Measurements from ENCODE around the gene MEGF6. TPM values are rescaled to one million over a fixed set of nuclear protein-coding genes. Genes with fewer than 3 reads are reported as not detected.

MEGF6 gene
- total and polyA plus RNA-seq, 9 of the 15 experiments (the other 6 are each of a cell fraction or from before 2014, with no cell fraction given) = 0.03 to 1.7 (median 0.24) TPM; not detected in 3

GRCh38 chr1:3625151-3625907 lies 14.0 kb upstream of the MEGF6 start (continued):
- TF ChIP-seq FIP1L1 (IDR thresholded peaks at IDR 0.05; ENCODE audit: low read depth, low read length, poor library complexity, severe bottlenecking) (peak; percentile 48), E2F6 (IDR thresholded peaks at IDR 0.05; ENCODE audit: borderline replicate concordance in 1 of 2, extremely low read depth in 1 of 2, insufficient read depth in 1 of 2, insufficient read length in 1 of 2, low read depth in 1 of 2, low read length in 1 of 2, poor library complexity in 1 of 2, severe bottlenecking in 1 of 2) (peak in 1 of 2 experiments; percentile 20), RHOXF2B (CRISPR knock-in tag; conservative IDR thresholded peaks at IDR 0.05) (no peak), SMC3 (conservative IDR thresholded peaks at IDR 0.05; ENCODE audit: insufficient read depth, low read depth, low read length) (0 out of 2 replicates have a peak, but pooled peaks have one; percentile 3), HDGF (IDR thresholded peaks at IDR 0.05) (no peak), YBX1 (IDR thresholded peaks at IDR 0.05) (no peak), TEAD4 (IDR thresholded peaks at IDR 0.05; ENCODE audit: low read length) (peak; percentile 78), TEAD4 (CRISPR knock-in tag; IDR thresholded peaks at IDR 0.05; ENCODE audit: borderline replicate concordance) (no peak), RAD21 (CRISPR knock-in tag; conservative IDR thresholded peaks at IDR 0.05 in 1 of 2, IDR thresholded peaks at IDR 0.05 in 1 of 2) (peak in 1 of 2 experiments; percentile 40; a peak in 2 of 4 replicates), ZBTB17 (CRISPR knock-in tag; IDR thresholded peaks at IDR 0.05) (peak; percentile 90), MYBL2 (IDR thresholded peaks at IDR 0.05; ENCODE audit: low read depth) (no peak), MYBL2 (CRISPR knock-in tag; IDR thresholded peaks at IDR 0.05; ENCODE audit: borderline replicate concordance) (no peak), GTF2F1 (IDR thresholded peaks at IDR 0.05; ENCODE audit: low read depth, low read length) (no peak), MEF2D (tag; conservative IDR thresholded peaks at IDR 0.05; ENCODE audit: low read depth) (no peak), ARID1B (IDR thresholded peaks at IDR 0.05) (peak; percentile 84), ZNF77 (CRISPR knock-in tag; IDR thresholded peaks at IDR 0.05) (no peak), ESRRA (IDR thresholded peaks at IDR 0.05; ENCODE audit: borderline replicate concordance, low read depth) (no peak), ZNF655 (CRISPR knock-in tag; IDR thresholded peaks at IDR 0.05) (no peak), CTCFL (IDR thresholded peaks at IDR 0.05; ENCODE audit: borderline replicate concordance, insufficient read depth, low read depth, low read length, poor library complexity, severe bottlenecking) (no peak), ZNF436 (CRISPR knock-in tag; IDR thresholded peaks at IDR 0.05) (no peak), BCL6 (CRISPR knock-in tag; IDR thresholded peaks at IDR 0.05) (no peak), JUN (IDR thresholded peaks at IDR 0.05; ENCODE audit: borderline replicate concordance, low read depth, low read length) (no peak), JUN (CRISPR knock-in tag; IDR thresholded peaks at IDR 0.05; ENCODE audit: borderline replicate concordance) (no peak), HMGN3 (IDR thresholded peaks at IDR 0.05; ENCODE audit: borderline replicate concordance, extremely low read depth, insufficient read length, low read depth, low read length) (peak; percentile 43), MCM5 (IDR thresholded peaks at IDR 0.05; ENCODE audit: low read depth) (no peak)

Data from K562 (cell line).